B cell (primary cell): Measurements from ENCODE around the gene RBP4. TPM values are rescaled to one million over a fixed set of nuclear protein-coding genes. Genes with fewer than 3 reads are reported as not detected.

Experiments used
- ATAC-seq: fragments of 200-7000 bp; cut with Tn5 transposase; one replicate; pipeline ENCODE4 v1.10.0; 2021; ENCODE audit warnings: low read depth, mild to moderate bottlenecking, moderate number of reproducible peaks, moderate library complexity
- CTCF ChIA-PET: fragments of 350-600 bp; sonication (Branson Sonifier 250); formaldehyde crosslinking; loops from one replicate; lab custom pipeline; 2021; ENCODE audit warnings: antibody characterized with exemption, inconsistent platforms; lab: Charles Lee
- POLR2A ChIA-PET: fragments of 350-600 bp; sonication (Branson Sonifier 250); formaldehyde crosslinking; loops from one replicate; lab custom pipeline; 2021; ENCODE audit warnings: antibody characterized with exemption; lab: Charles Lee
- DNase-seq: peaks from one replicate; pipeline ENCODE4 v3.0.0; 2013
- H2AFZ ChIP-seq: 2 replicates; pipeline ENCODE4 v1.6.1; 2012; ENCODE audit warnings: mild to moderate bottlenecking, low read depth, low read length; ENCODE audit not compliant: insufficient read depth, poor library complexity, severe bottlenecking
- H3K27ac ChIP-seq, 2 donors: 1 replicate in 1 of 2; 2 replicates in 1 of 2; pipeline ENCODE4 v1.5.1; 2012 to 2013; ENCODE audit warnings: low read length in 2 of 2, mild to moderate bottlenecking in 2 of 2, moderate library complexity in 1 of 2
- H3K27me3 ChIP-seq, 4 experiments: fragments of 200-600 bp in 1 of 4; sonication (generic) in 1 of 4; replicated peaks in 1 of 4; 1 replicate in 2 of 4; 2 replicates in 2 of 4; pipeline versions ENCODE4 v1.6.1 to v1.7.0; 2013 to 2016; ENCODE audit warnings: low read length in 3 of 4, mild to moderate bottlenecking in 2 of 4, mixed read lengths in 1 of 4, moderate library complexity in 1 of 4; ENCODE audit not compliant: insufficient read depth in 4 of 4, control insufficient read depth in 3 of 4; ENCODE audit errors: control extremely low read depth in 1 of 4
- H3K36me3 ChIP-seq, 2 experiments: replicated peaks in 1 of 2; 1 replicate in 1 of 2; 2 replicates in 1 of 2; pipeline versions ENCODE4 v1.6.1 to v1.7.1; 2013; ENCODE audit warnings: low read length in 1 of 2; ENCODE audit not compliant: insufficient read depth in 2 of 2, control insufficient read depth in 1 of 2; ENCODE audit errors: control extremely low read depth in 1 of 2, extremely low read depth in 1 of 2
- H3K4me1 ChIP-seq, 2 donors: fragments of 200-600 bp in 1 of 2; sonication (generic) in 1 of 2; 1 replicate in 1 of 2; 2 replicates in 1 of 2; pipeline versions ENCODE4 v1.5.1 to v1.6.1; 2013 to 2017; ENCODE audit warnings: low read length in 2 of 2; ENCODE audit not compliant: control insufficient read depth in 2 of 2, insufficient read depth in 2 of 2
- H3K4me2 ChIP-seq: replicated peaks from 2 replicates; pipeline ENCODE3; 2012; ENCODE audit warnings: mild to moderate bottlenecking, low read depth, low read length; ENCODE audit not compliant: poor library complexity, severe bottlenecking
- H3K4me3 ChIP-seq, 5 experiments: fragments of 200-600 bp in 1 of 5; sonication (generic) in 1 of 5; 1 replicate in 3 of 5; 2 replicates in 2 of 5; pipeline versions ENCODE4 v1.5.1 to v1.7.0; 2011 to 2016; ENCODE audit warnings: low read length in 4 of 5, mild to moderate bottlenecking in 4 of 5, low read depth in 2 of 5, control low read depth in 1 of 5, moderate library complexity in 1 of 5; ENCODE audit not compliant: insufficient read depth in 1 of 5; ENCODE audit errors: control extremely low read depth in 1 of 5, extremely low read depth in 1 of 5
- H3K79me2 ChIP-seq: fragments of 200-600 bp; sonication (generic); one replicate; pipeline ENCODE4 v1.6.0; 2016; ENCODE audit warnings: low read length; ENCODE audit not compliant: control insufficient read depth, insufficient read depth
- H3K9ac ChIP-seq: fragments of 200-600 bp; sonication (generic); 2 replicates; pipeline ENCODE4 v1.6.1; 2017; ENCODE audit warnings: mild to moderate bottlenecking, low read length, moderate library complexity
- H3K9me3 ChIP-seq, 3 donors: one replicate each; pipeline versions ENCODE4 v1.6.1 to v1.7.1; 2013; ENCODE audit warnings: low read length in 2 of 3; ENCODE audit not compliant: control insufficient read depth in 2 of 3, insufficient read depth in 1 of 3; ENCODE audit errors: control extremely low read depth in 1 of 3
- H4K20me1 ChIP-seq: 2 replicates; pipeline ENCODE4 v1.6.0; 2012; ENCODE audit warnings: mild to moderate bottlenecking, low read length; ENCODE audit not compliant: insufficient read depth, control insufficient read depth, poor library complexity, severe bottlenecking
- H3K27ac Mint-ChIP-seq: one replicate; pipeline ENCODE4 v1.8.0; 2021; ENCODE audit warnings: mixed read lengths
- H3K27me3 Mint-ChIP-seq: one replicate; pipeline ENCODE4 v1.8.0; 2021; ENCODE audit warnings: mixed read lengths
- H3K4me1 Mint-ChIP-seq: one replicate; pipeline ENCODE4 v1.8.0; 2021; ENCODE audit warnings: mixed read lengths
- H3K4me3 Mint-ChIP-seq: one replicate; pipeline ENCODE4 v1.8.0; 2021; ENCODE audit warnings: mixed read lengths
- H3K9me3 Mint-ChIP-seq: one replicate; pipeline ENCODE4 v1.8.0; 2022; ENCODE audit warnings: mixed read lengths; ENCODE audit not compliant: insufficient read depth
- EZH2 ChIP-seq: IDR thresholded peaks from 2 replicates; pipeline ENCODE4 v1.6.1; 2012; ENCODE audit warnings: borderline replicate concordance, low read depth, mild to moderate bottlenecking, moderate library complexity, low read length; ENCODE audit not compliant: insufficient read depth, poor library complexity, severe bottlenecking
- WGBS: methylation state at CpG from one replicate; pipeline ENCODE4 v1.1.5; 2013; ENCODE audit warnings: missing lambda C conversion rate; ENCODE audit not compliant: insufficient coverage; 5-methylcytosine and 5-hydroxymethylcytosine counted together
- intact Hi-C: fragments of 100-400 bp; cut with micrococcal nuclease; formaldehyde crosslinking; loops from one replicate; pipeline ENCODE4 v1.10.0; 2022
- polyA plus RNA-seq: library from polyadenylated mRNA; depleted of rRNA; stranded (reverse); fragments of >200 nt; gene quantifications from 2 replicates; pipeline ENCODE4 v1.2.3, GENCODE V29; 2012
- total RNA-seq, 2 donors: library from RNA; stranded (reverse); fragments of 120-200 nt in 1 of 2; gene quantifications; 1 replicate in 1 of 2; 2 replicates in 1 of 2; pipeline versions ENCODE4 v1.2.3 to v1.2.4, GENCODE V29; 2013 to 2022
- TF ChIP-seq, protein P1 (sequence below): fragments of 200-600 bp; IDR thresholded peaks from one replicate; pipeline ENCODE4 v1.8.0; 2022; ENCODE audit warnings: antibody characterized with exemption, mild to moderate bottlenecking

Gene RBP4
- total and polyA plus RNA-seq, 2 donors (not counting 1 experiment from before 2014, with no cell fraction given) = not detected

DNA sequence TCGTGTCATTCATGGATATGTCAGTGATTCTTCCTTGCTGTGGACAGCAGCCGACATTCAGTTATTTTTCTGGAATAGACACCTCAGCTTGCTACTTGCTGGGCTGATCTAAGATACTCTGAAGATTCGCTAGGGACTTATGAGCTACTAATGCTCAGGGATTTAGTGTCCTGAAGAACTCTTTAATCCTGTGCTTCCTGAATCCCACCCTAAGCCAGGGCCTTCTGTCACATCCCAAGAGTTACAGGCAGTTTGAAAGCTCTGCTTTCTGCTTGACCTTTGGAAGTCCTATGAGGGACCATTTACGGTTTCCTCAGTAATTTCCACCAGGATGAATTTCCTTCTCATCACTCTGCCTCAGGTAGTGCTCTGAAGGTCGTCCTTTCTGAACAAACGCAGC, 11.3 kb upstream of the RBP4 start, which contains the start of gene PDE6C:
PDE6C (plus strand) TSS at position 227 of the 400 bp plus-strand sequence. CDS start 189 bp downstream, outside the sequence.
- TF ChIP-seq, protein P1, sequence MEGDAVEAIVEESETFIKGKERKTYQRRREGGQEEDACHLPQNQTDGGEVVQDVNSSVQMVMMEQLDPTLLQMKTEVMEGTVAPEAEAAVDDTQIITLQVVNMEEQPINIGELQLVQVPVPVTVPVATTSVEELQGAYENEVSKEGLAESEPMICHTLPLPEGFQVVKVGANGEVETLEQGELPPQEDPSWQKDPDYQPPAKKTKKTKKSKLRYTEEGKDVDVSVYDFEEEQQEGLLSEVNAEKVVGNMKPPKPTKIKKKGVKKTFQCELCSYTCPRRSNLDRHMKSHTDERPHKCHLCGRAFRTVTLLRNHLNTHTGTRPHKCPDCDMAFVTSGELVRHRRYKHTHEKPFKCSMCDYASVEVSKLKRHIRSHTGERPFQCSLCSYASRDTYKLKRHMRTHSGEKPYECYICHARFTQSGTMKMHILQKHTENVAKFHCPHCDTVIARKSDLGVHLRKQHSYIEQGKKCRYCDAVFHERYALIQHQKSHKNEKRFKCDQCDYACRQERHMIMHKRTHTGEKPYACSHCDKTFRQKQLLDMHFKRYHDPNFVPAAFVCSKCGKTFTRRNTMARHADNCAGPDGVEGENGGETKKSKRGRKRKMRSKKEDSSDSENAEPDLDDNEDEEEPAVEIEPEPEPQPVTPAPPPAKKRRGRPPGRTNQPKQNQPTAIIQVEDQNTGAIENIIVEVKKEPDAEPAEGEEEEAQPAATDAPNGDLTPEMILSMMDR = no peak
- TF ChIP-seq EZH2 = no peak
- WGBS = 94% methylated on average over 4 of the region's 6 CpGs
- ChIA-PET POLR2A (no interaction called here), CTCF (no interaction called here)
- Mint-ChIP-seq H3K27me3 (peaks cover 20% of the 10 kb centered on the region), H3K27ac (no peak within 1 kb of the TSS), H3K4me3 (no peak within 1 kb of the TSS), H3K9me3 (peaks cover under 1% of the 10 kb centered on the region), H3K4me1 (peaks cover 13% of the 10 kb centered on the region)
- H3K79me2 ChIP-seq = no peaks in the 10 kb centered on the region
- intact Hi-C loops = no loop called here
- H3K9ac ChIP-seq = no peak within 1 kb of the TSS
- no peak within 1 kb of the TSS for H3K4me3 ChIP-seq
- DNase-seq (no peak), ATAC-seq (no peak)
- peaks cover 0 to 3% (median 0%) of the 10 kb centered on the region in 4 experiments for H3K27me3 ChIP-seq
- H3K27ac ChIP-seq = no peak within 1 kb of the TSS
- no peaks in the 10 kb centered on the region for H4K20me1 ChIP-seq
- no peaks in the 10 kb centered on the region for H3K36me3 ChIP-seq
- H3K4me1 ChIP-seq = peaks cover 8 to 11% of the 10 kb centered on the region in 2 donors
- no peak within 1 kb of the TSS for H2AFZ ChIP-seq
- H3K9me3 ChIP-seq = peaks cover 0 to 6% (median 1%) of the 10 kb centered on the region in 3 donors
- no peak within 1 kb of the TSS for H3K4me2 ChIP-seq

DNA sequence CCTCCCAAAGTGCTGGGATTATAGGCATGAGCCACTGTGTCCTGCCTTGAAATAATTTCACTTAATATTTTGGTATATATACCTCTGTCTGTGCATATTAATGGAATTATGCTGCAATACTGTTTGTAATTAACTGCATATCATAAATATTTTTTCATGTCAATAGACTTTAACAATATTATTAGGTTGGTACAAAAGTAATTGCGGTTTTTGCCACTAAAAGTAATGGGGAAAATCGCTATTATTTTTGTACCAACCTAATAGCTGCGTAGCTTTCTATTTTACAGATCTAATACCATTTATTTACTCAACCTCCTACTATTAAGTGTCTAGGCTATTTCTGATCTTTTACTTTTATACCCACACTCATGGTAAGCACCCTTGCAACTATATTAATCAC, 7.4 kb upstream of the RBP4 start:
- no peaks in the 10 kb centered on the region for H3K79me2 ChIP-seq
- CTCF ChIA-PET = interaction anchor here (1.3 kb wide), 1 partner anchor 9 kb away, joined by 3 read pairs; no protein-coding TSS in a partner anchor
- H3K27me3 ChIP-seq = peaks cover 0 to 10% (median 2%) of the 10 kb centered on the region in 4 experiments
- Mint-ChIP-seq H3K9me3 (peaks cover 3% of the 10 kb centered on the region), H3K27me3 (peaks cover 40% of the 10 kb centered on the region), H3K27ac (no peak overlapping the region), H3K4me3 (no peak overlapping the region), H3K4me1 (no peaks in the 10 kb centered on the region)
- H3K9me3 ChIP-seq = peaks cover 0 to 7% (median 3%) of the 10 kb centered on the region in 3 donors
- intact Hi-C loops = no loop called here
- no peak overlapping the region for H3K27ac ChIP-seq
- H3K4me3 ChIP-seq = no peak overlapping the region
- H3K9ac ChIP-seq = no peak overlapping the region
- no peaks in the 10 kb centered on the region for H3K36me3 ChIP-seq
- H3K4me2 ChIP-seq = no peak overlapping the region
- ATAC-seq (no peak), DNase-seq (no peak)
- no peak overlapping the region for H2AFZ ChIP-seq
- H3K4me1 ChIP-seq = no peaks in the 10 kb centered on the region
- POLR2A ChIA-PET = no interaction called here
- TF ChIP-seq, protein P1 = no peak
- no peak for TF ChIP-seq EZH2
- whole genome bisulfite sequencing = no CpG with 5 or more reads among the region's 3 CpGs
- H4K20me1 ChIP-seq = no peaks in the 10 kb centered on the region
